GM21381 (cell line): ENCODE data around the gene MISFA.
"Not testable (repeated sequence)": the region's sequence is repeated elsewhere in the genome, so short reads cannot be mapped to it uniquely, and the experiment has no call there.

Source experiments
- ATAC-seq: cut with Tn5 transposase; IDR thresholded peaks from one replicate; pipeline ENCODE4 v1.9.1; 2021; ENCODE audit warnings: mild to moderate bottlenecking, moderate library complexity; ENCODE audit not compliant: unreplicated experiment

Gene MISFA

DNA sequence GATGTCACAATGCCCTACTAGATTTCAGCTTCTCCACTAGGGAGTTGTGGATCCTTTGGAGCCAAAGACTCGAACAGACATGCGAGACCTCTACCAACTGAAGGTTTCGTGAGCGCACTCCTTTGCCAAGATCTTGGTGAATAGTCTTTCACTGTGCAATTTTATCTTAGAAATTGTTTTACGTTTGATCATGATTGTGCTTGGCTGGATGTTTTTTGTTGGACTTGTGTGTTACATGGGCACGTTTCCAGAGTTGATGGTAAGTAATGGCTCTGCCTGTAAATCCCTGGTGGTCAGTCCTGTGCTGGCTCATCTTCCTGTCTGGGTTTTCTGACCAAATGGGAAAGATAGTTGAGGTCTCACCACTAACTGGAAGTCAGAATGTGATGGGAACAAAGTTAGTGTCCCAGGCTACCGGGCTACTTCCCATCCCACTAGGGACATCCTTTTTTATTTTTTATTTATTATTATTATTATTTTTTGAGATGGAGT, at the start of gene MISFA:
Gene MISFA (plus strand): TSS at position 51 of the 492 bp plus-strand sequence. CDS start 140 bp downstream, at position 191.
- ATAC-seq: no peak

- no peak for ATAC-seq
Measured at GRCh38 chr11:18563090-18563730, 36.4 kb upstream of the MISFA start.

DNA sequence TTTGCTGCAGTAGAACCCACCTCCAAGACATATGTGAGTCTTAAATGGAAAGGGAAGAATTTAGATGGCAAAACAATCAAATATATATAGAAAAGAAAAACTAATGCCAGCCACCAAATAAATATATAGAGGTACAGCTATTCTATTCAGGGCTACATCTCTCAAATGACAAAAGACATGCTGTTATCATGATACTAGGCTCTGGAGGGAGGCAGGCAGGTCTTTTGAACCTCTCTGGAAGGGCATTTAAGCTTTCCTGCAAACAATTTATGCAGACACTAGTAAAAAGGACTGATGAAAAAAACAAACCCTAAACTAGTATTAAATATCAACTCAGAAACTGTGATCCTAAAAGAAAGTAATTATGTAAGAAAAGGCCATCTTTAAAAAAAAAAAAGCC, 35.4 kb upstream of the MISFA start:
- ATAC-seq: no peak

- no peak for ATAC-seq
Measured at GRCh38 chr11:18566406-18566805, 33.2 kb upstream of the MISFA start.

GRCh38 chr11:18567081-18567480, 32.5 kb upstream of the MISFA start:
- ATAC-seq: no peak

DNA sequence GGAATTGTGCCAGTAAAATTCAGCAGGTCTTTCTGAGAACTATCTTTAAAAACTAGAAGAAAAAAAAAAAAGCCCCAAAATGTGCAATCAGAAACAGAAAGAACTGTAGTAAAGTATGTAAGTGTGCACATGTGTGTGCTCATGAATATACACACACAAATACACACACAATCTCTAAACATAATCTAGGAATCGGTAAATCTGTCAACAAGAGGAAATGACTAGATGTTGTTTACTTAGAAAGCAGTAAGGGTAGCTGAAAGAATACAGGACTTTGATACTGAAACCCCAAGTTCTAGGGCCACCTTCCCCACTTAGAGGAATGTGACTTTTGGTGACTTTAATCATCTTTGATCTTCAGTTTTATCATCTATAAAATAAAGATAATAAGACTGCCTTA, 24.2 kb upstream of the MISFA start:
- ATAC-seq: no peak

- peak; percentile 73 for ATAC-seq
Measured at GRCh38 chr11:18578975-18579598, 20.5 kb upstream of the MISFA start.

- no peak for ATAC-seq
Measured at GRCh38 chr11:18580113-18580766, 19.3 kb upstream of the MISFA start.

- no peak for ATAC-seq
Measured at GRCh38 chr11:18581825-18582224, 17.8 kb upstream of the MISFA start.

- peak; percentile 72 for ATAC-seq
Measured at GRCh38 chr11:18588297-18589252, 11.0 kb upstream of the MISFA start, which contains the start of gene UEVLD. TSS of gene UEVLD (minus strand) at chr11:18588734. CDS start at chr11:18588654, 80 bp downstream.

- ATAC-seq: no peak
Measured at GRCh38 chr11:18590571-18590970, 9.0 kb upstream of the MISFA start.

GRCh38 chr11:18594088-18594487, 5.5 kb upstream of the MISFA start:
- ATAC-seq: not testable (repeated sequence)

DNA sequence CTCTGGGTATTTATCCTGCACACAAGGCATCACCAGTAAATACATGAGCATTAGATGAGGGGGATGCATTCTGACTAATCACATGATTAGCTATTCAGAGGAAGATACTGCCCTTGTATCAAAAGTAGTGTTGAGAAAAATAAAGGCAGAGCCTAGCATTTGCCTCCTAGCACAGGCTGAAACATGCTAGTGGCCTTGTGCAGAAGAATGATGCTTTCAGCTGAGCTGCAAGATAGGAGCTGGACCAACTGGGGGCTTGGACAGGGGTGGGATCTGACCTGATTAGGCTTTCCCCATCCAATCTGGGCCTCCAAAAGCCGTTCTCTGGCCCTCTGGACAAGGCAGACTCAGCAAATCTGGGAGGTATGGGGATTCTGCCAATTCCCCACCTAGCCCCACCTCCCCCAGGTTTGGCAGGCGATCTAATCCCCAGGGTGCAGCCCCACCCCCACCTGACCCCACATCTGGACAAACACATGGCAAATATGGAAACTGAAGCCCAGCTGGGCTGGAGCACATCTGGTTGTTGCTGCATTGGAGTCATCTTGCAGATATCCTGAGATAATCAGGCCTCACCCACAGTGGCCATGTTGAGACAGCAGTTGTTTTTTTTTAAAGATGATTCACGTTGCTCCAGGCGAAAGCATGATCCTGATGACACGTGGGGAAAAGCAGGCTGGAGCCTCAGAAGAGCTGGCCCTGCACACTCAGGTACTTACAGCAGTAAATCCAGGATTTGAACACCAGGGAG, 4.4 kb upstream of the MISFA start:
- no peak for ATAC-seq

DNA sequence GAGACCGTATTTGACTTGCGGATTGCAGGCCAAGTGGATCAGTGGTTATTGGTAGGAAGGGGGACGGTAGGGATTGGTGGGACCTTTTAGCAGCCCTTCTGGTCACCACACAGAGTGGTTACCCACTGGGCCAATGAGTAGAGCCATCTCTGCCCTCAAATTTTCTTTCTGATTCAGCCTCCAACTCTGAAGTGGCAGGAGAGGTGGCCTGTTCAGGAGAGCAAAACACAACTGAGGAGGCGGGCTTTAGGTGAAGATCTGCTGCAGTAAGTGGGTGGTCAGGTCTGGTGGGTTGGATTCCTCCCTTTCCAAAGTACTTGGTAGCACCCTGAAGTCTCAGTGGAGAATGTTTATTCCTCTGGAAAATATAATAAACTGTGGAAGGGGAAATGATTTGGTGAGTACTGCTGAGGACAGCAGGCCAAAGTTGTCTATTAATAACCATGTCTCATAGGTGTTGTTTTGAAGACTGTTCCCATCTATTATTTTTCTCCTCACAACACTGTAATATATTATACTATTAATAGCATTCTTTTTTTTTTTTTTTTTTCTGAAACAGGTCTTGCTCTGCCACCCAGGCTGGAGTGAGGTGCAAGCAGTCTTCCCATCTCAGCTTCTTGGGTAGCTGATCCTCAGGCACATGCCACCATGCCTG, 1.5 kb downstream of the MISFA start:
- no peak for ATAC-seq

DNA sequence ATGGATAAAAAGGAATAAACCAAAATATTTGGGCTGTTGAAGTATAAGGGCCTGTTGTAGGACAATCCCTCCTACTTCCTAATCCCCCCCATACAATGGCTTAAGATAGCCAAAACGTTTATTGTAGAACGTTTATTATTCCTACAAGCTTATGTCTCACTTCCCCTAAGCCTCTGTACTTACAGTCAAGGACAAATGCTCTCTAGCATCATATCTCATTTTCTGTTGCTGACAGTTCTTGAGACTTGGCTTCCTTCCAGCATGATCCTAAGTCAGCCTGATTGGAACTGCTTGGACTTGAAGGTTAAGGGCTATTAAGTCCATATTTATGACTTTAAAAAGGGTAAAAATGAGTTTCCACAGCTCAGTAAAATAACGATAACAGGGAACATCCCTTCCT, 8.8 kb downstream of the MISFA start:
- no peak for ATAC-seq

GRCh38 chr11:18611196-18611595, 11.6 kb downstream of the MISFA start:
- no peak for ATAC-seq

- no peak for ATAC-seq
Measured at GRCh38 chr11:18612394-18612793, 12.8 kb downstream of the MISFA start.

DNA sequence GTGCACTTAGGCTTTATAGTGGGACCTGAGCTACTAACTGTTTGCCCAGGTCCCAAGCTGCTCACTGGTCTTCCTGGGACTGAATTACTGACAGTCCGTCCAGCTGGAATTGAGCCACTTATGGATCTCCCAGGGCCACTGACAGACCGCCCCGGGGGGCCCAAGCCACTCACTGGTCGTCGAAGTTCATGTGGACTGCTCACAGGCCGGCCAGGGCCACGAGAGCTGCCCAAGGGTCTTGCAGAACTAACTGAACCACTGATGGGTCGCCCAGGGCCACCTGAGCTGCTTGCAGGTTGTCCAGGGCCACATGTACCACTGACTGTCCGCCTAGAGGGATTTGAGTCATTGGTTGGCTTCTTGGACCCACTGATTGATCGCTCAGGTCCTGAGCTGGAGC, 15.1 kb downstream of the MISFA start:
- ATAC-seq: no peak

DNA sequence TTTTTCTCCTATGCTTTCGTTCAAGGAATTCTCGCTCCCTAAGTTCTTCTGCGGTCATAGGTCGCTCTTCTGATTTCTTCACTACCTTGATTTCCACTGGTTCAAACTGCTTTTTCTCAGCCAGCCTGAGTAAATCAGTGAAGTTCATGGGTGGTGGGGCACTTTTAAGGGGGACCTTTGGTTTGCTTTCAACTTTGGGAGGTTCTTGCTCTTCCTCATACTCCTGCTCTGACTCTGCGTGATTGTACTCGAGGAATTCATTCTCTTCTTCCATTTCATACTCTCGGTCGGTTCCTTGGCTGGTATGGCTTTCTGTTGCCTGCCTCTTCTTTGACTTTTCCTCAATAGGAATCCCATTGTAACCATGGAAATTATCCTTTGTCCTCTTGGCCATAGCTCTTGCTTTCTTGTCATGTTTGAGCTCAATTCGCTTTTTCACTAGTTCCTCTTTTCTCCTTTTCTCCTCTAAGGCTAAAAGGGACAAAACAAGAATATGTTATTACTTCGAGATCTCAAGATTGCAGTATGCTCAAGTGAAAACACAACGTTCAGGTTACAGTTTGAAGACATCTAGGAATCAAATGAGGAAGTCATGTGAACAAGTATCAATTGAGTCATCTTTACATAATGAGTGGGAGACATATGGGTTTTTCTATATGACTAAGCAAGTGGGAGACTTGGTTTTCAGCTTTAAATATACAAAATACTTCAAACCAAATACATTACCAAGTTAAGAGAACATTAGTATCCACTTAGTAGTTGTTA, 16.2 kb downstream of the MISFA start:
- ATAC-seq: peak; percentile 81
